Nephron progenitor cell (in vitro differentiated cells): ENCODE results near the gene SETD4.
"Not testable (repeated sequence)": the region's sequence is repeated elsewhere in the genome, so short reads cannot be mapped to it uniquely, and the experiment has no call there.

Experiments used
- DNase-seq: peaks from one replicate; pipeline ENCODE4 v3.0.0; 2021
- H3K27ac Mint-ChIP-seq: 2 replicates; pipeline ENCODE4 v1.8.0; 2021; ENCODE audit warnings: mild to moderate bottlenecking, moderate library complexity, mixed read lengths
- H3K27me3 Mint-ChIP-seq: 2 replicates; pipeline ENCODE4 v1.8.0; 2021; ENCODE audit warnings: mild to moderate bottlenecking, low read depth, mixed read lengths; ENCODE audit not compliant: poor library complexity
- H3K36me3 Mint-ChIP-seq: 2 replicates; pipeline ENCODE4 v1.8.0; 2021; ENCODE audit warnings: low read depth, mixed read lengths
- H3K4me1 Mint-ChIP-seq: 2 replicates; pipeline ENCODE4 v1.8.0; 2021; ENCODE audit warnings: mixed read lengths
- H3K4me3 Mint-ChIP-seq: 2 replicates; pipeline ENCODE4 v1.8.0; 2021; ENCODE audit warnings: mild to moderate bottlenecking, moderate library complexity, mixed read lengths
- H3K9me3 Mint-ChIP-seq: 2 replicates; pipeline ENCODE4 v1.8.0; 2021; ENCODE audit warnings: mild to moderate bottlenecking, moderate library complexity, mixed read lengths
- CTCF ChIP-seq: fragments of 200-600 bp; sonication (generic); IDR thresholded peaks from 2 replicates; pipeline ENCODE4 v1.5.0; 2021; ENCODE audit warnings: antibody characterized with exemption

Gene SETD4

GRCh38 chr21:36075171-36075570, 14.8 kb upstream of the SETD4 start:
- no peak overlapping the region for H3K27ac Mint-ChIP-seq
- H3K4me1 Mint-ChIP-seq: peaks cover 36% of the 10 kb centered on the region
- no peak overlapping the region for H3K4me3 Mint-ChIP-seq
- peaks cover 13% of the 10 kb centered on the region for H3K27me3 Mint-ChIP-seq
- H3K36me3 Mint-ChIP-seq: peaks cover 12% of the 10 kb centered on the region
- DNase-seq: no peak
- TF ChIP-seq CTCF: no peak
- H3K9me3 Mint-ChIP-seq: peaks cover 19% of the 10 kb centered on the region

GRCh38 chr21:36073911-36074310, 13.6 kb upstream of the SETD4 start:
- DNase-seq, H3K4me3 Mint-ChIP-seq, H3K27ac Mint-ChIP-seq, H3K27me3 Mint-ChIP-seq: not testable (repeated sequence)
- H3K4me1 Mint-ChIP-seq: peaks cover 31% of the 10 kb centered on the region
- H3K9me3 Mint-ChIP-seq: peaks cover 19% of the 10 kb centered on the region
- H3K36me3 Mint-ChIP-seq: peaks cover 15% of the 10 kb centered on the region

- DNase-seq: no peak
- no peak overlapping the region for H3K4me3 Mint-ChIP-seq
- no peak overlapping the region for H3K27ac Mint-ChIP-seq
- H3K4me1 Mint-ChIP-seq: peaks cover 31% of the 10 kb centered on the region
- peaks cover 17% of the 10 kb centered on the region for H3K36me3 Mint-ChIP-seq
- H3K27me3 Mint-ChIP-seq: peaks cover 9% of the 10 kb centered on the region
- TF ChIP-seq CTCF: no peak
- H3K9me3 Mint-ChIP-seq: peaks cover 21% of the 10 kb centered on the region
These were observed 12.9 kb upstream of the SETD4 start for GRCh38 chr21:36073181-36073580.

GRCh38 chr21:36072453-36073162, 12.3 kb upstream of the SETD4 start:
- H3K4me3 Mint-ChIP-seq: no peak overlapping the region

GRCh38 chr21:36070999-36071398, 10.7 kb upstream of the SETD4 start:
- Mint-ChIP-seq H3K4me1 (peaks cover 31% of the 10 kb centered on the region), H3K9me3 (peaks cover 31% of the 10 kb centered on the region), H3K36me3 (peaks cover 17% of the 10 kb centered on the region), H3K27ac (no peak overlapping the region), H3K4me3 (peak overlapping the region; percentile 73), H3K27me3 (peaks cover 14% of the 10 kb centered on the region)
- DNase-seq: no peak
- TF ChIP-seq CTCF: no peak

More at GRCh38 chr21:36072453-36073162, 12.3 kb upstream of the SETD4 start:
- Mint-ChIP-seq H3K27me3 (peaks cover 10% of the 10 kb centered on the region), H3K27ac (no peak overlapping the region), H3K9me3 (peaks cover 27% of the 10 kb centered on the region), H3K4me1 (peaks cover 31% of the 10 kb centered on the region), H3K36me3 (peaks cover 17% of the 10 kb centered on the region)
- no peak for DNase-seq
- no peak for TF ChIP-seq CTCF

GRCh38 chr21:36069713-36070583, 9.6 kb upstream of the SETD4 start, which contains the start of gene CBR1:
Gene CBR1 (plus strand): TSS chr21:36070024. CDS start chr21:36070116, 92 bp downstream.
- peaks cover 31% of the 10 kb centered on the region for H3K9me3 Mint-ChIP-seq
- no peak for TF ChIP-seq CTCF
- peak; percentile 50 for DNase-seq
- peaks cover 18% of the 10 kb centered on the region for H3K27me3 Mint-ChIP-seq
- no peak within 1 kb of the TSS for H3K27ac Mint-ChIP-seq
- peaks cover 17% of the 10 kb centered on the region for H3K36me3 Mint-ChIP-seq
- H3K4me3 Mint-ChIP-seq: peak within 1 kb of the TSS; percentile 73
- peaks cover 27% of the 10 kb centered on the region for H3K4me1 Mint-ChIP-seq
